Caki2 (cell line): ENCODE data around the gene CCDC201. TPM values are rescaled to one million over a fixed set of nuclear protein-coding genes. Genes with fewer than 3 reads are reported as not detected.

Source experiments
- total RNA-seq: library from RNA; depleted of rRNA; stranded (reverse); fragments of >200 nt; shearing (Covaris generic); gene quantifications from 2 replicates; pipeline ENCODE4 v1.2.3, GENCODE V29; 2014; ENCODE audit warnings: low replicate concordance; rRNA removed

The CCDC201 gene
- total RNA-seq, 1 experiment from 2014 or later: not detected

Other genes with a start within 250 kb of the CCDC201 start
- gene IGFBP1, start 15.4 kb upstream of the CCDC201 start, total RNA-seq: 0.20 and 1.8 TPM in 2 replicates
- 354 and 370 TPM in 2 replicates for gene IGFBP3, start 48.2 kb upstream of the CCDC201 start, total RNA-seq